ENCODE measurements around the gene TAMALIN.

TAMALIN gene

GRCh38 chr12:52026263-52026662 lies 19.5 kb downstream of the TAMALIN start:
- DNase-seq (ENCODE audit: extremely low spot score), result no peak
- CTCF ChIA-PET, result interaction anchor here (0.5 to 9.7 kb wide), 25 partner anchors 11 to 620 kb away, joined by 3 to 99 read pairs (median 5); partner anchors contain the start of gene ATG101
- TF ChIP-seq CTBP1 (IDR thresholded peaks at IDR 0.05; ENCODE audit: borderline replicate concordance) (no peak), FOXA1 (IDR thresholded peaks at IDR 0.05) (no peak), ELF4 (IDR thresholded peaks at IDR 0.05) (no peak), FOXK2 (IDR thresholded peaks at IDR 0.05) (no peak), NFRKB (IDR thresholded peaks at IDR 0.05) (no peak), LEF1 (IDR thresholded peaks at IDR 0.05; ENCODE audit: borderline replicate concordance) (no peak), ARNT (IDR thresholded peaks at IDR 0.05) (no peak), SP1 (IDR thresholded peaks at IDR 0.05) (no peak), FOXM1 (IDR thresholded peaks at IDR 0.05; ENCODE audit: borderline replicate concordance) (no peak)
- POLR2A ChIA-PET, result interaction anchor here (1.0 to 2.0 kb wide), 3 partner anchors 43 to 101 kb away, joined by 3 to 23 read pairs (median 5); partner anchors contain the start of gene ATG101

GRCh38 chr12:52027085-52027843 lies 20.5 kb downstream of the TAMALIN start:
- TF ChIP-seq PKNOX1 (IDR thresholded peaks at IDR 0.05) (no peak), LEF1 (IDR thresholded peaks at IDR 0.05; ENCODE audit: borderline replicate concordance) (no peak), FOXK2 (IDR thresholded peaks at IDR 0.05) (no peak), NFRKB (IDR thresholded peaks at IDR 0.05) (no peak), CTBP1 (IDR thresholded peaks at IDR 0.05; ENCODE audit: borderline replicate concordance) (no peak), SUZ12 (IDR thresholded peaks at IDR 0.05) (no peak), SP1 (IDR thresholded peaks at IDR 0.05) (no peak), L3MBTL2 (conservative IDR thresholded peaks at IDR 0.05) (no peak), HDGF (IDR thresholded peaks at IDR 0.05; ENCODE audit: borderline replicate concordance) (no peak), TARDBP (IDR thresholded peaks at IDR 0.05) (no peak), BHLHE40 (IDR thresholded peaks at IDR 0.05; ENCODE audit: borderline replicate concordance) (no peak), ARNT (IDR thresholded peaks at IDR 0.05) (no peak), ELF4 (IDR thresholded peaks at IDR 0.05) (no peak), FOXM1 (IDR thresholded peaks at IDR 0.05; ENCODE audit: borderline replicate concordance) (no peak), FOXA1 (IDR thresholded peaks at IDR 0.05) (no peak), ZNF384 (IDR thresholded peaks at IDR 0.05) (no peak)
- ChIA-PET CTCF (interaction anchor here (0.6 to 2.9 kb wide), 4 partner anchors 42 to 91 kb away, joined by 3 to 93 read pairs (median 4); partner anchors contain the start of gene ATG101), POLR2A (interaction anchor here (0.6 to 1.7 kb wide), 2 partner anchors 10 to 42 kb away, joined by 3 to 4 read pairs; partner anchors contain the start of gene ATG101)
- no peak for DNase-seq (ENCODE audit: extremely low spot score)

GRCh38 chr12:52029685-52030084 lies 22.9 kb downstream of the TAMALIN start:
- DNase-seq (ENCODE audit: extremely low spot score), result peak; percentile 67
- POLR2A ChIA-PET, result interaction anchor here (1.2 kb wide), 1 partner anchor 40 kb away, joined by 4 read pairs; the partner anchor contains the start of gene ATG101
- CTCF ChIA-PET, result interaction anchor here (0.6 to 1.8 kb wide), 8 partner anchors 9 to 92 kb away, joined by 3 to 8 read pairs (median 3); no protein-coding TSS in a partner anchor

DNA sequence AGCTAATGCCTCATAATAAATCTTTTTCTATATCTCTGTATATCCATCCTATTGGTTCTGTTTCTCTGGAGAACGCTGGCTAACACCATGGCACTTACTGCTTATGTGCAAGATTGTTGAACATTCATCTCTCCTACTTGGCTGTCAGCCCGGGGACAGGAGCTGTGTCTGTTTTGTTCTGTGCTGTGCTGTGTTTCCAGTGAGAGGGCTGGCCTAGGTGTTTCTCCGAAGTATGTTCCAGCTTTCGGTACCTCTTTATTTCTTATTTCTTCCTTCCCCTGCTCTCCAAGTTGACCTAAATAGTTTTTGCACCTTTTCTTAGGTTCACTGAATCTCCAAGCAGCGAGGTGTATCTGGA lies 25.7 kb downstream of the TAMALIN start:
- CTCF ChIA-PET, result interaction anchor here (0.7 to 3.9 kb wide), 4 partner anchors 8 to 81 kb away, joined by 3 to 22 read pairs (median 7); partner anchors contain the start of gene ACVR1B

More at GRCh38 chr12:52029685-52030084, 22.9 kb downstream of the TAMALIN start:
- no peak for TF ChIP-seq SP1 (IDR thresholded peaks at IDR 0.05)
- no peak for TF ChIP-seq ARNT (IDR thresholded peaks at IDR 0.05)
- TF ChIP-seq NFRKB (IDR thresholded peaks at IDR 0.05), result no peak
- TF ChIP-seq ELF4 (IDR thresholded peaks at IDR 0.05), result no peak
- no peak for TF ChIP-seq FOXA1 (IDR thresholded peaks at IDR 0.05)
- TF ChIP-seq BHLHE40 (IDR thresholded peaks at IDR 0.05; ENCODE audit: borderline replicate concordance), result no peak
- no peak for TF ChIP-seq FOXK2 (IDR thresholded peaks at IDR 0.05)
- no peak for TF ChIP-seq FOXM1 (IDR thresholded peaks at IDR 0.05; ENCODE audit: borderline replicate concordance)
- TF ChIP-seq TARDBP (IDR thresholded peaks at IDR 0.05), result no peak
- no peak for TF ChIP-seq LEF1 (IDR thresholded peaks at IDR 0.05; ENCODE audit: borderline replicate concordance)
- TF ChIP-seq HDGF (IDR thresholded peaks at IDR 0.05; ENCODE audit: borderline replicate concordance), result no peak

GRCh38 chr12:52032804-52033445 lies 26.2 kb downstream of the TAMALIN start:
- ChIA-PET CTCF (interaction anchor here (0.6 to 3.9 kb wide), 4 partner anchors 9 to 81 kb away, joined by 3 to 22 read pairs (median 4); partner anchors contain the start of gene ACVR1B), POLR2A (interaction anchor here (0.6 to 2.8 kb wide), 7 partner anchors 11 to 50 kb away, joined by 3 to 22 read pairs (median 7); partner anchors contain the start of genes ATG101 and NR4A1)
- peak; percentile 92 for DNase-seq (ENCODE audit: extremely low spot score)
- TF ChIP-seq BHLHE40 (IDR thresholded peaks at IDR 0.05; ENCODE audit: borderline replicate concordance), result no peak
- TF ChIP-seq L3MBTL2 (conservative IDR thresholded peaks at IDR 0.05), result peak; percentile 43

More for the DNA sequence above, 25.7 kb downstream of the TAMALIN start:
- no peak for DNase-seq (ENCODE audit: extremely low spot score)
- TF ChIP-seq SUZ12 (IDR thresholded peaks at IDR 0.05) (no peak), PKNOX1 (IDR thresholded peaks at IDR 0.05) (peak; percentile 45), ZNF384 (IDR thresholded peaks at IDR 0.05) (no peak), L3MBTL2 (conservative IDR thresholded peaks at IDR 0.05) (no peak), FOXK2 (IDR thresholded peaks at IDR 0.05) (no peak)
- POLR2A ChIA-PET, result interaction anchor here (0.6 to 2.8 kb wide), 7 partner anchors 11 to 50 kb away, joined by 3 to 22 read pairs (median 7); partner anchors contain the start of genes ATG101 and NR4A1
